Ishikawa (cell line): Measurements from ENCODE around the gene CPVL.

Experiments
- CREB1 ChIP-seq: IDR thresholded peaks from 2 replicates; pipeline ENCODE4 v1.6.1; 2012; ENCODE audit warnings: low read depth
- EGR1 ChIP-seq: IDR thresholded peaks from 2 replicates; pipeline ENCODE4 v1.6.1; 2012
- RAD21 ChIP-seq: IDR thresholded peaks from 2 replicates; pipeline ENCODE4 v1.6.1; 2012; ENCODE audit warnings: low read depth
- TAF1 ChIP-seq: IDR thresholded peaks from 2 replicates; pipeline ENCODE4 v1.6.1; 2012; ENCODE audit warnings: low read depth, mild to moderate bottlenecking
- ZBTB7A ChIP-seq: IDR thresholded peaks from 2 replicates; pipeline ENCODE4 v1.6.1; 2012; ENCODE audit warnings: low read depth
- TF ChIP-seq, protein P1 (sequence below): IDR thresholded peaks from 2 replicates; pipeline ENCODE4 v1.6.1; 2012
- TF ChIP-seq, protein P2 (sequence below): IDR thresholded peaks from 2 replicates; pipeline ENCODE4 v1.6.1; 2012

DNA sequence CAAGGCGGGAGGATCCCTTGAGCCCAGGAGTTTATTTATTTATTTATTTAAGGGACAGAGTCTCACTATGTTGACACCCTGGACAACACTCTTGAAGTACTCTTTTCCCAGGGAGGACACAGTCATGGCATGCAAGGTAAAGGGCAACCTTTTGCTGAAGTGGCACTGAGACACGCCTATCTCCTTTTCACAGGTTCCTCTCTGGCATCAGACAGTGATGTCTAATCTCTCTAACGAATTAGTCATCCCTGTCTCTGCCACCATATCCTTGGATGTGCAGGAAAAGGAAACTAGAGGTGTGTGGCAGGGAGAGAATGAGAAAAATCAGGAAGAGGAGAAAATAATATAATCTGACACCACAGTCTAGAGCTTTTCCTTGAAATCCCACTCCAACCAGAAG, 19.5 kb downstream of the CPVL start:
- TF ChIP-seq ZBTB7A (no peak), RAD21 (no peak), CREB1 (no peak), TAF1 (no peak), EGR1 (no peak)
- TF ChIP-seq, protein P1, sequence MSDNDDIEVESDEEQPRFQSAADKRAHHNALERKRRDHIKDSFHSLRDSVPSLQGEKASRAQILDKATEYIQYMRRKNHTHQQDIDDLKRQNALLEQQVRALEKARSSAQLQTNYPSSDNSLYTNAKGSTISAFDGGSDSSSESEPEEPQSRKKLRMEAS, result no peak
- TF ChIP-seq, protein P2, sequence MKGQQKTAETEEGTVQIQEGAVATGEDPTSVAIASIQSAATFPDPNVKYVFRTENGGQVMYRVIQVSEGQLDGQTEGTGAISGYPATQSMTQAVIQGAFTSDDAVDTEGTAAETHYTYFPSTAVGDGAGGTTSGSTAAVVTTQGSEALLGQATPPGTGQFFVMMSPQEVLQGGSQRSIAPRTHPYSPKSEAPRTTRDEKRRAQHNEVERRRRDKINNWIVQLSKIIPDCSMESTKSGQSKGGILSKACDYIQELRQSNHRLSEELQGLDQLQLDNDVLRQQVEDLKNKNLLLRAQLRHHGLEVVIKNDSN, result no peak
